Measurements from ENCODE around the gene TRIOBP.

GRCh38 chr22:37808294-37808657, 111.4 kb downstream of the TRIOBP start:
- TF ChIP-seq KLF17 (tag by site-specific recombination; IDR thresholded peaks at IDR 0.05) = no peak
- no peak for TF ChIP-seq ZNF174 (tag by site-specific recombination; IDR thresholded peaks at IDR 0.05)
- TF ChIP-seq, protein P1, sequence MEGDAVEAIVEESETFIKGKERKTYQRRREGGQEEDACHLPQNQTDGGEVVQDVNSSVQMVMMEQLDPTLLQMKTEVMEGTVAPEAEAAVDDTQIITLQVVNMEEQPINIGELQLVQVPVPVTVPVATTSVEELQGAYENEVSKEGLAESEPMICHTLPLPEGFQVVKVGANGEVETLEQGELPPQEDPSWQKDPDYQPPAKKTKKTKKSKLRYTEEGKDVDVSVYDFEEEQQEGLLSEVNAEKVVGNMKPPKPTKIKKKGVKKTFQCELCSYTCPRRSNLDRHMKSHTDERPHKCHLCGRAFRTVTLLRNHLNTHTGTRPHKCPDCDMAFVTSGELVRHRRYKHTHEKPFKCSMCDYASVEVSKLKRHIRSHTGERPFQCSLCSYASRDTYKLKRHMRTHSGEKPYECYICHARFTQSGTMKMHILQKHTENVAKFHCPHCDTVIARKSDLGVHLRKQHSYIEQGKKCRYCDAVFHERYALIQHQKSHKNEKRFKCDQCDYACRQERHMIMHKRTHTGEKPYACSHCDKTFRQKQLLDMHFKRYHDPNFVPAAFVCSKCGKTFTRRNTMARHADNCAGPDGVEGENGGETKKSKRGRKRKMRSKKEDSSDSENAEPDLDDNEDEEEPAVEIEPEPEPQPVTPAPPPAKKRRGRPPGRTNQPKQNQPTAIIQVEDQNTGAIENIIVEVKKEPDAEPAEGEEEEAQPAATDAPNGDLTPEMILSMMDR (tag by site-specific recombination; IDR thresholded peaks at IDR 0.05) = no peak
- no peak for TF ChIP-seq ZNF2 (tag by site-specific recombination; IDR thresholded peaks at IDR 0.05)

Measured in HEK293 (cell line).